GM21825 (cell line): ENCODE results near the gene MICU2.

ENCODE experiments used
- ATAC-seq: cut with Tn5 transposase; IDR thresholded peaks from one replicate; pipeline ENCODE4 v1.9.1; 2021; ENCODE audit warnings: mild to moderate bottlenecking, moderate library complexity; ENCODE audit not compliant: unreplicated experiment

The MICU2 gene

DNA sequence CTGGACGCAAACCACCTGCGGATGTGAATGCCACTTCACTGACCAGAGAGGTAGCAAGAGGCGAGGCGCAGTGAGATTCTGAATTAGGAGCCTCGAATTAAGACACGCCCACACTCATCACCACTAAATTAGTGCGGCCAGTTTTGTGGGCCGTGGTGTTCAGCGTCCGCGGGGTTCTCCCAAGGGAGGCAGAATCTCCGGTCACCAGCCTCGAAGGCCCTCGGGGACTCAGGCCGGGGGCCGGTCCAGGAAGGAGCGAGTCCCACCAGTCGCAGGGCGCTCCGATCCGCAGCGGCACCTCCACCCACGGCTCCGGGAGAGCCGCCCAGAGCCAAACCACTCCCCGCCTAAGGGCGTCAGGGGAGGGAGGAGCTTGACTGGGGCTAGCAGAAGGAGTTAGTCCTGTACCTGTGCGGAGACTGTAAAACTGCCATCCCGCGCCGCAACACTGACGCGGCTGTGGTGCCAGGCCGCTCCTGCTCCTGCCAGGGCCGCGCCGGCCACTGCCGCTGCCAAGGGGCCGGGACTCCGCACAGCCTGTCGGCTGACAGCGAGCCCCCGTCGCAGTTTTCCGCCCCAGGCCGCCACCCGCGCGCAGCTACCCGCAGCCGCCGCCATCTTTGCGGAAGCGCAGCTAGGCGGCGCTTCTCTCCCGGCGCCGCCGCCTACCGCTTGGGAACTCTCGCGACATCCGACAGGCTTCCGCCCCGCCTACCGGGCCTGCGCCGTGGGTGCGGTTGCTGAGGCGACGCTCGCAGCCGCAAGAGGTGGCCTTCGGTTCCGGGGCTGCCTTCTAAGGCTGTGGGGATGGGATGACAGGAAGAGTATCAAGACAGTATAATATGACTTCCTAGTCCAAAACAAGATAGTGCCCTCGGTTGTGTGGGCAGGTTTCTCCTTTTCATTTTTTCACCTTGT, at the start of gene MICU2:
MICU2 (minus strand) TSS at position 640 of the 918 bp plus-strand sequence; CDS start at position 618, 22 bp downstream.
- peak; percentile 93 for ATAC-seq

DNA sequence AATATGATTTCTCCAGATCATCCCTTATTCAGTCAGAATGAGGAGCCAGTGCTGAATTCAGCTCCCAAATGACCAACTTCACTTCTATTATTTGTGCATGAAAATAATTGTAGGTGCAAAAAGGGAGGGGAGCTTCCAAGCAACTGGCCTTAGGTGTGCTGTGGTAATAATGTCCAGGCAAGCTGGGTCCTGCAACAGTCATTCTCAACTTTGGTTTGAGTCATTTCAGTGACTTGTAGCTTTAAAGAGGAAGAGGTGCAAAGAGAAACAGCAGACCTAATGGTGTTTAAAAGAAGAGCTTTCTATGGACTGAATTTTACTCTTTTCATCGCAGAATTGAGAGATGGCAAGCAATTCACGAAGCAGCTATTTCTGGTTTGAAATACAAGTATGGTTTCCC, 37.7 kb upstream of the MICU2 start:
- ATAC-seq = no peak

DNA sequence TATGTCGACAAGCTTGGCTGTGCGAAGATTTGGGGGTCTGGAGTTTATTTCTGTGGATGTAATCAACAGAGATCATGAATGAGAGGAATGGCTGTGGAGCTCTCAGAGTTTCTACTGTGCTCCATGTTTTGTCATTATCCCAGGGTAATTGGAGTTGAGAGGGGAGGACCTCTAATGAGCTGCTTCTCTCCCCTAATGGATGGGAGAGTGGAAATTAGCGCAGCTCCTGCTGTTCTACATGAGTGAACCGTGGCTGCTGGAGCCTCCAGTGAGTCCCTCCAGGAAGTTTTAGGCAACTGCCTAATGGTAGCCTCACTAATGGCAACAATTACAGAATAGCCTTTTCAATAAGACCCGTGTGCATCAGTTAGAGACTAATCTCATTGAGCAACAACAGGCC, 35.6 kb upstream of the MICU2 start:
- ATAC-seq = no peak

DNA sequence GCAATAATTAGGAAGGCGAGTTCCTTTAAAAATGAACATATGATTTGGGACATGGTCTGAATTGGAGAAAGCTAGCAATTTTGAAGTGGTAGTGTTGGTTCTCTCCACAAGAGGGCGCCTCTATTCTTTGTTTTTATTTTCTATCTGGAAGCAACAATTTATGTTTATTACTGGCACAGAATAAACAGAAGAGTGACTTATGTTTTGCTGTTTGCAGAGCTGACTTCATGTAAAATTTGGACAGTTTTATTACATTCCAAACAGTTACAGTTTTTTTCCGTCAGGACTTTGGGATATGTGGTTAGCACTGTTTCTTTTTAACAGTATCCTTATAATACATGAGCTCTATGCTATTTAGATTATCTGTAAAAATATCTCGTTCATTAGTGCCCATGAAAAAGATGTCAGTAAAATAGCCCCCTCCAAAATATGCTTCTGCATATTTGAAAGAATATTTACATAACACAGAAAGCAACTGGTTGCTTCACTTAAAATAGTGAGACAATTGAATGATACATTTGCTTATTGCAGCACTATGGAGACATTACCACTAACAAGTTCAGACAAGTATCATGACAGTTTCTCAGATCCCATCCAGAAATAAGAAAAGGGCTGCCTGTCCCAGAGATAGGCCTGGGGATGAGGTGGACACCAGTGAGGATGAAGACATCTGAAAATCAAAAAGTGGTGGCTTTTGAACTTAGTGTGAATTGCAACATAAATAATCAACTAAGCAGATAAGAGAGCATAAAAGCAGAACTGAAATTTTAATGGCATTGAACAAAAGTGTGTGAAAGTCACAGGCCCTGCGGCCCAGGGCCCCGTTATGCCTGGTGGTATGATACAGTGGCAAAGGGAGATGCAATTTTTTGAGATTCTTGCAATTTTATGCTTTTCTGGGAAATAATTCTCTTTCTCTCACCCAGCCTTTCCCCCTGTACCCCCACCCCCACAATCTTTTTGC, 34.6 kb upstream of the MICU2 start:
- ATAC-seq = no peak

DNA sequence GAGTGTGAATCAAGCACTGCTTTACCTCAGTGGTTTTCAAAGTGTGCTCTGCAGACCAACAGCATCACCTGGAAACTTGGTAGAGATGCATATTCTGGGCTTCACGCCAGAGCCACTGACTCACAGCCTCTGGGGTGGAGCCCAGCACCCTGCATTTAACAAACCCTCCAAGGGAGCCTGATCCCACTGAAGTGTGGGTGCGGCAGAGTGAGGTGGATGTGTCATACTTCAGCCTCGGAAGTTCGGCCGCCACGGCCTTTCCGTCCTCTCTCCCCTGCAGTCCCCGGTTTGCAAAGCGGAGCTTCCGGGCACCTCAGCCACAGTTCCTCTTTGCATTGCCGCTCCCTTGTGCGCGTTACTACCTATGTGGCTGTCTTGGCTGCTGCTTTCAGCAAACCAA, 33.3 kb upstream of the MICU2 start:
- ATAC-seq = no peak

- ATAC-seq = no peak
Observed at GRCh38 chr13:21636656-21637055, 32.7 kb upstream of the MICU2 start.

DNA sequence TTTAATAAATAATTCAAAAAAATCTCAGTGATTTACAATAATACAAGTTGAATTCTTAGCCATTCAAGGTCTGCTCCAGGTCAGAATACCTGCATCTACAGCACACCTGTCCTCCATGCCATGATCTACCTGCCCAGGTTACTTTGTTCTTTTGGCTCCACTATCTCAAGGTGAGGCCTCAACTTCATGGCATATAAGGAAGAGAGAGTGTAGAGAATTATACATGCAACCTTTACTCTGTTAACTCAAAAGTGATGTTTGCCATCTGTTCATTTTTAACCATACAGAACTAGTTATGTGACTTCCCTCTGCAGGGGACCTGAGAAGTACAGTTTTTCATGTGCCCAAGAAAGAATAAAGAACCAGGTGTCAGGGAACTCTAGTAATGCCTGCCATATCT, 28.2 kb upstream of the MICU2 start:
- ATAC-seq = no peak

DNA sequence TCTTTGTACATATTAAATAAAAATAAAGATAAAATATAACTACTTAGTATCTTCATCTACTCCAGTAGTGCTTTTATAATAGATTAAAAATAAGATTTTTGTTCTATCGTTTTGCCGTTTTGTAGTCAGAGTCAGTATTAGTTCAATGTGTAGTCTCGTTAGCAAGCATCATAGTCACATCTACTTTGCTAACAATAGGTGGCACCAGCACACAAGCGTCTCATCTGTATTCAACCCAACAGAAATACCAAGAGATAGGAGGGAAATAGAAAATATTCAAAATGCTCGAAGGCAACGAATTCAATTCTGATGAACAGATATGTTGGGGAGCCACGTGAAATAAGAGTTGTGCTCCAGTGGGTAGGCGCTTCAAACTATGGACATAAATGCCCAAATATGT, 21.4 kb upstream of the MICU2 start:
- ATAC-seq = no peak

- no peak for ATAC-seq
Observed at GRCh38 chr13:21620861-21621260, 16.9 kb upstream of the MICU2 start.

DNA sequence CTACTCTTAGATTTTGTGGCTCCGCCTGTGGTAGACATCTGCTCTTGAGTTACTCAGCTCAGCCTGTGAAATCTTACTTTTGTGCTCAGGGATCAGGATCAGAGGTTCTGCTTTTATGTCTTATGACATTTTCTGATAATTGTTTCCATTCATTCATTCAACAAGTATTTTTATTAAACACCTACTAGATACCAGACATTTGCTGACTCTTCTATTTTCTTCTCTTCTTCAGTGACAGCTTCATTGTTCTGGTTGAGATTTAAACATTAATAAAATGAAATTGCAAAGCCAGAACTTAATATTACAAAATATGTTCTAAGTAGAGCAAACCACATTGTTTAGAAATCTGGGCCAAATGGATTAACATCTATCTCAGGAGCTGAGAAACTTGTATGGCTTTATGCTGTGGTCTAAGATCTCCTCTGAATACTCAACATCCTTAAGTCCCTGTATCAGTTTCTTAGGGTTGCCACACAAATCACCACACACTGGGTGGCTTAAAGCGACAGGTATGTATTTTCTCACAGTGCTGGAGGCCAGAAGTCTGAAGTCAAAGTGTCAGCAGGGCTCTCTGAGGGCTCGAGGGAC, 15.8 kb upstream of the MICU2 start:
- no peak for ATAC-seq

DNA sequence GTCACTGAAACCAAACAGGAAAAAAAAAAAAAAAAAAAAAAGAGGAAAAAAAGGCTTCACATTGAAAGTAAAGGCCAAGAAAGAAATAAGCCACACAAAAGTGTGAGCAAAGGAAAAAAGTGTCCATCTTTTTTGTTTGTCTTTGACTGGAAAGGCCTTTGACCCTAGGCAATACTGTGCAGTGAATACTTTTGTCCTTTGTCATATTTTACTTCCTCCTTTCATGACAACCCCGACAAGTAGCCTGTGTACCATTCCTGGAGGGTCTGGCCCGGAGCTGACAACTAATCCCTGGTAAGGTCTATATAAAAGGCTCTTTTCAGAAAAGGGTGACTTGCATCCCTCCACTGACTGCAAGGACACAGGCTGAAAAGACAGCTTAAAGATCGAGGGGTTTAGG, 12.9 kb upstream of the MICU2 start:
- ATAC-seq = no peak

- ATAC-seq = no peak
Observed at GRCh38 chr13:21616205-21616866, 12.4 kb upstream of the MICU2 start.

DNA sequence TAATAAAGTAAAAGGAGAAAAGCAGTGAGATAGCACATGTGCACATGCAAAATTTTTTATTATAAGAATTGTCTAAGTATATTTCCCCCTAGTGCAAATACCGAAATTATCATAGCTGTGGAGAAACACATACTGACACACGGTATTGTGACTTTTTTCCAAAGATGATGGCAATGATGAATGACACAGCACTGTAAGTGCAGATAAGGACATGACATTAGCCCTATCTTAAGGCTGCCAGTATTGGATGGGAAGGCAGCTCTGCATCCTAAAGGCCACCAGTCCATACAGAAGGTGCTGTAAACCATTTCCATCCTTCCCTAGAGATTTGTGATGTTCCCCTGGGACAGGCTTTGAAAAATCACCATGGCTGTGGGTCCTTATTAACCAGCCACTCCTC, 11.5 kb upstream of the MICU2 start:
- ATAC-seq = no peak

- no peak for ATAC-seq
Observed at GRCh38 chr13:21613791-21614190, 9.8 kb upstream of the MICU2 start.

GRCh38 chr13:21611385-21611784, 7.4 kb upstream of the MICU2 start:
- no peak for ATAC-seq

DNA sequence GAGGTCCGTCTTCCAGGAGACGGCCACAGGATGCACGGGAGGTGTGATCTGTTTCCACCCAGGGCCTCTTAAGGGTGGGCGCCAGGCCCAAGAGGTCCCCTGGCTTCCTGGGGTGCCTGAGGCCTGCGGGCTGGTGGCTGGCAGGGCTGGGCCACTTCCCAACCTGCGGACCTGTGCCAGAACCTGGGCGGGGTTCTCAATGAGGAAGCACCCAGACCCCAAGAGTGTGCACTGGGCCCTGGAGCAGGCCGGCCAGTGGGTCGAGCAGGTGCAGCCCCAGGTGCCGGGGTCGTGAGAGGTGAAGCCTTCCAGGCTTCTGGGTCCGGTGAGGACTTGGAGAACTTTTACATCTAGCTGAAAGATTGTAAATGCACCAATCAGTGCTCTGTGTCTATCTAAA, 6.7 kb upstream of the MICU2 start:
- ATAC-seq = no peak

DNA sequence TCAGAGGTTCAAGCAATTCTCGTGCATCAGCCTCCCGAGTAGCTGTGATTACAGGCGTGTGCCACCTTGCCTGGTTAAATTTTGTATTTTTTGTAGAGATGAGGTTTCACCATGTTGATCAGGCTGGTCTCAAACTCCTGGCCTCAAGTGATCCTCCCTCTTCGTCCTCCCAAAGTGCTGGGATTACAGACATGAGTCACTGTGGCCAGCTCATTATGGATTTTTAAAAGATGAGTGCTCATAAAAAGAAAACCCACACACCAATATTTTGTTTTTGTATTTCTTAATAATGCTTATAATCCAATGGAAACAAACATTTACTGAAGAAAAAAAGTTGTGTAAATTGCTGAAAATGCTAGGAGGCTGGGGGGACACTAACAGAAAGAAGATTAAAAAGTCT, 5.0 kb upstream of the MICU2 start:
- ATAC-seq = no peak

DNA sequence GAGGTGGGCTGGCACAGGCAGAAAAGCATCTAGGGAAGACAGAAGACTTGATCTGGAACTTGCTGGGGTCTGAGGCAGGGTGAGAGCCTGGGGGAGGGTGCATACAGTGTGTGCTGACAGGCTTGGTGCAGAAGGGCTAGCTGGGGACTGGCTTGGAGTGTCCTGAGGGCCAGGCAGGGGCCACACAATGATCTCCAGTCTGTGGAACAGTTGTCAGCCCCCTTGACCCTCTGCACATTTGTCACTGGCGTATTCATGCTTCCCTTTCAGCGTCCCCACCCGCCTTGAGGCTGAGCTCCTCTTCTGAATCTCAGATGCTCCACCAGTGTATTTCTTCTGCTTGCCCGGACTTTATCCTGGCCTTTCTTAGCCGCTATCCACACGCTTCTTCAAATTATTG, 2.8 kb upstream of the MICU2 start:
- no peak for ATAC-seq

- no peak for ATAC-seq
Observed at GRCh38 chr13:21606251-21606650, 2.3 kb upstream of the MICU2 start.

- no peak for ATAC-seq
Observed at GRCh38 chr13:21596722-21597121, 7.2 kb downstream of the MICU2 start.

- peak; percentile 77 for ATAC-seq
Observed at GRCh38 chr13:21595546-21595822, 8.5 kb downstream of the MICU2 start.
